HG03135 (cell line): ENCODE data around the gene PIGQ.

Experiments used
- ATAC-seq: cut with Tn5 transposase; IDR thresholded peaks from one replicate; pipeline ENCODE4 v1.9.1; 2021; ENCODE audit warnings: mild to moderate bottlenecking, moderate library complexity; ENCODE audit not compliant: unreplicated experiment

The PIGQ gene

GRCh38 chr16:625977-626765, 56.4 kb downstream of the PIGQ start:
- ATAC-seq: no peak

GRCh38 chr16:626787-627453, 57.2 kb downstream of the PIGQ start:
- ATAC-seq: no peak

DNA sequence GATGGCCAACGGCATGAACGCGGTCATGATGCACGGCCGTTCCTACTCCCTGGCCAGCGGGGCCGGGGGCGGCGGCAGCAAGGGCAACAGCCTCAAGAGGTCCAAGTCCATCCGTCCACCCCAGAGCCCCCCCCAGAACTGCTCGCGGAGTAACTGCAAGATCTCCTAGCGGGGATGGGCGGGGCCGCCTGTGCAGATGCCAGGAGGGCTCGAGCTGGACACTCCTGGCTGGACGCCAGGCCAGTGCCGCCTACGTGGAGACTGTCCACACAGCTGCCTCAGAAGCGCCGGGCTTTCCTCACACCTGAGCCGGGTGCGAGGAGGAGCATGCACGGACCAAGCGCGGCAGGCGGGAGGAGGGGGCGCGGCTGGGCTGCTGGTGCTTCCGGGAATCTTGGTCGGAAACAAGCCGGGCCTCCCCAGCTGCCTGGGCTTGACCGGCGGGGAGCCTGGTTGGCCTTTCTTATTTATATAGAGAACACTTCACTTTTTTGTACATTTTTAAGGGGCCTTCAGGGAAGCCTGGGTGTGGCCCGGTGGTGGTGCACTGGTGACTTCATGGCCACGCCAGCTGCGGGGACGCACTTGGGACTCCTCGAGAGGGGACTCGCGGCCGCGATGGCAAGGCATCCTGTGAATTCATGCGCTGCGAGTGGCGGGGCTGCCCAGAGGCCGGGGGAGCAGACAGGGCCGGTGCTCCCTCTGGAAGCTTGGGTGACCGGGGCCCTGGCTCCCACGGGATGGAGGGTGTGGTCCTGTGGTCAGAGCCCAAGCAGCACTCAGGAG, 57.9 kb downstream of the PIGQ start:
- ATAC-seq: no peak

GRCh38 chr16:628321-629061, 58.7 kb downstream of the PIGQ start:
- ATAC-seq: no peak

DNA sequence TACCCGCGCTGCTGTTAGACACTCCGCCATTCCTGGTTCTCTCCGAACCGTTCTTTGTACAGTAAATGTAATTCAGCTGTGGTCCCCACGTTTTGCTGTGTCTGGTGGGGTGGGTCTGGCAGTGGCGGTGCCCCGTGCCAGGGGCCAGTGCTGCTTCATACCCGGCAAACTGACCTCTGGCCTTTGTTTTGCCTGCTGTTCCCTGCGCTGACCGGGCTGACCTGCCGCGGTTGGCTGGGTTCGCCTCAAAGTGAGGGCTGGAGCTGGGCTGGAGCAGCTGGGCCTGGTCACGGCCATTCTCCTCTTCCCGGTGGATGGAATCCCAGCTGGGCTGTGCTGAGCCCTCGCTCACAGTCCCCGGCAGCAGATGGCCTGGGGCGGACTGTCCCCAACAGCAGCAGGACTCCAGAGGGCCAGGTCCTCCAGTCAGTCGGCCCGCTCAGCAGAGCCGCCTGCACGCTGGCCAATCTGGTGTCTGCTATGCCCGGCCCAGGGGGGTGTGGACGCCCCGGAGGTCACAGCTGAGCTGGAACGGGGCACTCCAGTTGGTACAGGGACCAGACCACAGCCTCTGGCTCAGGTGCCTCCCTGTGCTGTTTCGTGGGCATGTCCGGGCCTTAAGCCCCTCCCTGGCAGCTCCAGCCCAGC, 59.5 kb downstream of the PIGQ start:
- ATAC-seq: no peak

DNA sequence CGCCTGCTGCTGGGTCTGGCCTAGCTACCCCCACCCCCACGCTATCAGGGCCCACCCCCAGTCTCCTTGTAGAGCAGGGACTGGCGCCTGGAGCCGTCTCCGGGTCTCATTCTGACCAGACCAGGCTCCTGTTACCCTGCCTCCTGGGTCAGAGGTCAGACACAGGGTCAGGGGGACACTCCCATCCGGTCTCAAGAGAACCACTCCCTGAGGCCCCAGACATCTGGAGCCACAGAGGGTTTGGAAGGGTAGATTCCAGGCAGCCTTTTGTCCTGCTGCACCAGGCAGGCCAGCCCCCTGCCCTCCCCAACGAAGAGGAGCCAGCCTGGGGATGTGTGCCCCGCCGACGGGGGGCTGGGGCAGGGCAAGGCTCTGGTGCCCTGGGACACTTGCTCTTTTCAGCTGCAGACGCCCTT, 60.1 kb downstream of the PIGQ start:
- ATAC-seq: no peak

DNA sequence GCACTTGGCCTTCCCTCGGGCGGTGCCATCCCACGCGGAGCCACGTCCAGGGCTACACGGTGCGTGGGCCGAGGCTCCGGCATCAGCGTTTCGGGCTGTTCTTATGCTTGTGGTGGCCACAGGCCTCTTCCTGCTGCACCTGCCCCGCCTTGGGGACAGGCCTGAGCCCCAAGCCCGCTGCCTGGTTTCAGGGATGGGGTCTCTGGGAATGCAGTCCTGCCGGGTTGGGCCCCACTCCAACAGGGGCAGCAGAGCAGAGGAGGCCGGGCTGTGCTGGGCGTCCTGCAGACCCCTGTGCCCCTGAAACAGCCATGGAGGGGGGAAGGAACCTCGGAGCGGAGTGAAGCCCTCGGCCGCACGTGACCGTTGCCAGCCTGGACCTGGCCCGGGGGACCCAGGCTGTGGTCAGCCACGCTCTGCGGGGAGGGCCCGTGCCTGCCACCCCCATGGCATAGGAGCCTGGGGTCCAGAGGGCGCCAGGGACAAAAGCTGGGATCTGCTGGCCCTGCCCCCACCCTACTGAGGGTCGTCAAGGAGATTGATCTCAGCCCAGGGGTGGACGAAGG, 60.6 kb downstream of the PIGQ start:
- ATAC-seq: no peak

DNA sequence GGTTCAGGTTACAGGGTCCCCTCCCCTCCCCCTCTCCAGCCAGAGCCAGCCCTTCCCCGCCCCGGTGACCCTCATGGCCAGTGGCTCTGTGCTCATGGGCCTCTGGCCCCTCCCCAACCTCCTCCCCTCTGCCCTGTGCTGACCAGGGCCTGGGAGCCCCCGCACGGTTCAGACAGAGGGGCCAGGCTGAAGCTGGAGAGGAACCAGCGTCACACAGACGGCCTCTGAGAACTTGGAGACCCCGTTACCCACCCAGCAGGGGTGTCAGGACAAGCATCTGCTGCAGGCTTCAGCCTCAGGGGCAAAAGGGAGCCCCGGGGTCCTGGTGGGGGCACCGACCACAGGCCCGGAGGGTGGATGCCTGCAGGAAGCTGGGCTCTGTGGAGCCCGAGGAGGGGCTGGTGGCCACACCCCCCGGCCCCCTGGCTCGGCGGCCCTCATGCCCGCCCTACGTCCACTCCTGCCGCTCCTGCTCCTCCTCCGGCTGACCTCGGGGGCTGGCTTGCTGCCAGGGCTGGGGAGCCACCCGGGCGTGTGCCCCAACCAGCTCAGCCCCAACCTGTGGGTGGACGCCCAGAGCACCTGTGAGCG, 61.1 kb downstream of the PIGQ start, which contains the start of gene WFIKKN1:
Gene WFIKKN1 (plus strand): TSS at position 171 of the 591 bp plus-strand sequence. CDS start 269 bp downstream, at position 440.
- ATAC-seq: no peak

DNA sequence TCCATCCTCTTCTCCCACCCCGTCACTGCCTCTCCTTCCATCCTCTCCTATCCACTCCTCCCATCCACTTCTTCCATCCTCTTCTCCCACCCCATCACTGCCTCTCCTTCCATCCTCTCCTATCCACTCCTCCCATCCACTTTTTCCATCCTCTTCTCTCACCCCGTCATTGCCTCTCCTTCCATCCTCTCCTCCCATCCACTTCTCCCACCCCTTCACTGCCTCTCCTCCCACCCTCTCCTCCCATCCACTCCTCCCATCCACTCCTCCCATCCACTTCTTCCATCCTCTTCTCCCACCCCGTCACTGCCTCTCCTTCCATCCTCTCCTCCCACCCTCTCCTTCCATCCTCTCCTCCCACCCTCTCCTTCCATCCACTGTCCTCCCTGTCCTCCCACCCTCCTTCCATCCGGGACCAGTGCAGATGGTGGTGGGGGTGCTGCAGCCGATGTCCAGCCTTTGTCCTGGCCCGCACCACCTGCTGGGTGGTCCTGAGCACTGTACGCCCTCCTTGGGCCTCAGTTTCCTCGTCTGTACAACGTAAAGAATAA, 62.1 kb downstream of the PIGQ start:
- no peak for ATAC-seq

DNA sequence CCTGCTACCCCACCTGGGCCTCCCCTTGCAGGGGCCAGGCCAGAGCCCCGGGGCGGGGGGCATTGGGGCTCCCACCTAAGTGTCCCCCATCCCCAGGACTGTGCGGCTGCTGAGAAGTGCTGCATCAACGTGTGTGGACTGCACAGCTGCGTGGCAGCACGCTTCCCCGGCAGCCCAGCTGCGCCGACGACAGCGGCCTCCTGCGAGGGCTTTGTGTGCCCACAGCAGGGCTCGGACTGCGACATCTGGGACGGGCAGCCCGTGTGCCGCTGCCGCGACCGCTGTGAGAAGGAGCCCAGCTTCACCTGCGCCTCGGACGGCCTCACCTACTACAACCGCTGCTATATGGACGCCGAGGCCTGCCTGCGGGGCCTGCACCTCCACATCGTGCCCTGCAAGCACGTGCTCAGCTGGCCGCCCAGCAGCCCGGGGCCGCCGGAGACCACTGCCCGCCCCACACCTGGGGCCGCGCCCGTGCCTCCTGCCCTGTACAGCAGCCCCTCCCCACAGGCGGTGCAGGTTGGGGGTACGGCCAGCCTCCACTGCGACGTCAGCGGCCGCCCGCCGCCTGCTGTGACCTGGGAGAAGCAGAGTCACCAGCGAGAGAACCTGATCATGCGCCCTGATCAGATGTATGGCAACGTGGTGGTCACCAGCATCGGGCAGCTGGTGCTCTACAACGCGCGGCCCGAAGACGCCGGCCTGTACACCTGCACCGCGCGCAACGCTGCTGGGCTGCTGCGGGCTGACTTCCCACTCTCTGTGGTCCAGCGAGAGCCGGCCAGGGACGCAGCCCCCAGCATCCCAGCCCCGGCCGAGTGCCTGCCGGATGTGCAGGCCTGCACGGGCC, 62.9 kb downstream of the PIGQ start:
- ATAC-seq: no peak

GRCh38 chr16:633336-634050, 63.7 kb downstream of the PIGQ start:
- ATAC-seq: no peak
